SIG-M5 treated with dmso at 0.1 percent for 504 hours (cell line): ENCODE results near the gene CCDC60.

Source experiments
- DNase-seq: peaks from one replicate; lab custom pipeline; 2025; ENCODE audit not compliant: unreplicated experiment; lab: John Stamatoyannopoulos, UW

The CCDC60 gene

GRCh38 chr12:119512772-119513497 is 178.4 kb downstream of the CCDC60 start:
- no peak for DNase-seq

GRCh38 chr12:119528241-119528640 is 193.7 kb downstream of the CCDC60 start:
- peak; percentile 25 for DNase-seq

GRCh38 chr12:119540476-119540875 is 205.9 kb downstream of the CCDC60 start:
- DNase-seq, result no peak

GRCh38 chr12:119544765-119545625 is 210.5 kb downstream of the CCDC60 start:
- DNase-seq, result peak; percentile 72

GRCh38 chr12:119546340-119546739 is 211.8 kb downstream of the CCDC60 start:
- no peak for DNase-seq

GRCh38 chr12:119547001-119547400 is 212.5 kb downstream of the CCDC60 start:
- no peak for DNase-seq

- DNase-seq, result no peak
Observed at GRCh38 chr12:119556854-119557253, 222.3 kb downstream of the CCDC60 start.

- no peak for DNase-seq
Observed at GRCh38 chr12:119565404-119565803, 230.9 kb downstream of the CCDC60 start.

- no peak for DNase-seq
Observed at GRCh38 chr12:119570771-119571170, 236.2 kb downstream of the CCDC60 start.

GRCh38 chr12:119573086-119573485 is 238.6 kb downstream of the CCDC60 start:
- no peak for DNase-seq

GRCh38 chr12:119574255-119574654 is 239.7 kb downstream of the CCDC60 start:
- DNase-seq, result no peak

GRCh38 chr12:119576118-119576810 is 241.7 kb downstream of the CCDC60 start:
- DNase-seq, result no peak

GRCh38 chr12:119576915-119577314 is 242.4 kb downstream of the CCDC60 start:
- DNase-seq, result no peak

GRCh38 chr12:119578112-119578511 is 243.6 kb downstream of the CCDC60 start:
- DNase-seq, result no peak

- peak; percentile 88 for DNase-seq
Observed at GRCh38 chr12:119589097-119589496, 254.6 kb downstream of the CCDC60 start.

GRCh38 chr12:119589634-119590033 is 255.1 kb downstream of the CCDC60 start:
- no peak for DNase-seq
